Adrenal gland (tissue), 12 donors: ENCODE results near the gene SLC2A13. TPM values are rescaled to one million over a fixed set of nuclear protein-coding genes. Genes with fewer than 3 reads are reported as not detected.

Source experiments
- DNase-seq, 7 donors: peaks; one replicate each; pipeline ENCODE4 v3.0.0-alpha.2; 2019 to 2020
- H3K27ac ChIP-seq, 5 donors: fragments of 200-600 bp; sonication (generic) in 4 of 5; 1 replicate in 3 of 5; 2 replicates in 2 of 5; pipeline versions ENCODE4 v1.5.1 to v1.8.0; 2016 to 2020; ENCODE audit warnings: mild to moderate bottlenecking in 1 of 5
- H3K27me3 ChIP-seq: fragments of 200-600 bp; 2 replicates; pipeline ENCODE4 v1.8.0; 2021
- H3K36me3 ChIP-seq, 2 donors: fragments of 200-600 bp; replicated peaks in 1 of 2; 1 replicate in 1 of 2; 2 replicates in 1 of 2; pipeline versions ENCODE4 v1.5.1 to v1.8.0; 2018 to 2022
- H3K4me1 ChIP-seq, 2 donors: fragments of 200-600 bp; replicated peaks in 1 of 2; 1 replicate in 1 of 2; 2 replicates in 1 of 2; pipeline versions ENCODE4 v1.5.1 to v1.8.0; 2018 to 2021
- H3K4me3 ChIP-seq, 4 donors: fragments of 200-600 bp; sonication (generic) in 3 of 4; one replicate each; pipeline ENCODE4 v1.5.1; 2016 to 2018
- H3K9me3 ChIP-seq, 3 donors: fragments of 200-600 bp; sonication (generic) in 1 of 3; replicated peaks in 1 of 3; 1 replicate in 2 of 3; 2 replicates in 1 of 3; pipeline versions ENCODE4 v1.5.1 to v1.8.0; 2016 to 2021
- CTCF ChIP-seq, 6 experiments: fragments of 450-650 bp in 4 of 6; fragments of 200-600 bp in 2 of 6; sonication (generic) in 1 of 6; IDR thresholded peaks; 1 replicate in 5 of 6; 2 replicates in 1 of 6; pipeline versions ENCODE4 v1.5.1 to v1.8.0; 2016 to 2021; ENCODE audit warnings: antibody characterized with exemption in 6 of 6, mild to moderate bottlenecking in 2 of 6, moderate library complexity in 1 of 6
- POLR2A ChIP-seq, 2 donors: fragments of 450-650 bp; IDR thresholded peaks; one replicate each; pipeline ENCODE4 v1.6.1; 2017; ENCODE audit warnings: antibody characterized with exemption in 2 of 2, mild to moderate bottlenecking in 2 of 2, moderate library complexity in 1 of 2
- WGBS, 4 donors: extraction: QIAGEN DNeasy Blood & Tissue Kit in 2 of 4; methylation state at CpG; one replicate each; pipeline versions ENCODE4 v1.1.5 to v1.1.7; 2013 to 2017; 5-methylcytosine and 5-hydroxymethylcytosine counted together
- intact Hi-C, 2 donors: fragments of 100-400 bp; cut with DNase I; formaldehyde crosslinking; loops; one replicate each; pipeline versions ENCODE4 v1.14.1 to v1.15.0; 2022 to 2023
- polyA plus RNA-seq, 3 donors: library from polyadenylated mRNA; stranded (reverse); fragments of 200-250 nt in 2 of 3; fragments of 350-450 nt in 1 of 3; fragmentation: Illumina TruSeq in 1 of 3; extraction: RNeasy Lipid Tissue Mini Kit (QIAGEN cat#74804) in 1 of 3; gene quantifications; one replicate each; pipeline ENCODE4 v1.2.3, GENCODE V29; 2013 to 2014
- total RNA-seq, 9 donors: library from RNA; depleted of rRNA in 4 of 9; stranded (reverse); fragments of >200 nt in 4 of 9; fragments of 120-200 nt in 1 of 9; fragmentation: NEBNext Ultra II Directional in 1 of 9; extraction: Animal tissue kit (Norgen Biotek cat#: 25700) in 1 of 9; gene quantifications; one replicate each; pipeline versions ENCODE4 v1.1.0 to v1.2.4, GENCODE V29; 2013 to 2023
- donor health status: healthy with polysubstance abuse.
- donor health status: Bipolar disorder and iron deficiency.
- donor health status: DM: yes; HTN: yes; CAD: no.
- donor health status: DM: no; HTN: no; CAD: no.
- donor health status: DM: no; HTN: no; CAD: no.
- donor health status: DM: yes; HTN: yes; CAD: no.

Gene SLC2A13
- total and polyA plus RNA-seq, 12 donors: 3.5 to 49.1 (median 27.0) TPM

- H3K4me3 ChIP-seq: no peak overlapping the region
- DNase-seq: no peak
- intact Hi-C loops: no loop called here
- no peaks in the 10 kb centered on the region for H3K36me3 ChIP-seq
- peaks cover 0 to 7% (median 0%) of the 10 kb centered on the region in 3 donors for H3K9me3 ChIP-seq
- H3K27me3 ChIP-seq: no peaks in the 10 kb centered on the region
- 55 to 62% (median 56%) methylated on average over 2 of the region's 2 CpGs for WGBS, 4 donors
- peaks cover 0 to 7% of the 10 kb centered on the region in 2 donors for H3K4me1 ChIP-seq
- no peak for TF ChIP-seq CTCF (IDR thresholded peaks at IDR 0.05)
- TF ChIP-seq POLR2A (IDR thresholded peaks at IDR 0.05): no peak
- H3K27ac ChIP-seq: no peak overlapping the region
Observed at GRCh38 chr12:39883411-39883810, 222.5 kb downstream of the SLC2A13 start.

- Histone ChIP-seq H3K4me3 (no peak overlapping the region), H3K4me1 (peaks cover 0 to 9% of the 10 kb centered on the region in 2 donors), H3K27me3 (no peaks in the 10 kb centered on the region), H3K27ac (no peak overlapping the region), H3K36me3 (no peaks in the 10 kb centered on the region), H3K9me3 (peaks cover 0 to 10% (median 0%) of the 10 kb centered on the region in 3 donors)
- intact Hi-C loops: no loop called here
- no peak for DNase-seq
- TF ChIP-seq POLR2A (IDR thresholded peaks at IDR 0.05) (no peak), CTCF (IDR thresholded peaks at IDR 0.05) (no peak)
Observed at GRCh38 chr12:39878753-39879152, 227.1 kb downstream of the SLC2A13 start.

GRCh38 chr12:39875721-39876120, 230.2 kb downstream of the SLC2A13 start:
- no peak for DNase-seq
- Histone ChIP-seq H3K4me3 (no peak overlapping the region), H3K27me3 (no peaks in the 10 kb centered on the region), H3K36me3 (no peaks in the 10 kb centered on the region), H3K4me1 (peaks cover 0 to 9% of the 10 kb centered on the region in 2 donors), H3K27ac (no peak overlapping the region), H3K9me3 (peaks cover 0 to 10% (median 0%) of the 10 kb centered on the region in 3 donors)
- intact Hi-C loops: no loop called here
- TF ChIP-seq POLR2A (IDR thresholded peaks at IDR 0.05): no peak
- TF ChIP-seq CTCF (IDR thresholded peaks at IDR 0.05): no peak

- no peak for TF ChIP-seq CTCF (IDR thresholded peaks at IDR 0.05)
- TF ChIP-seq POLR2A (IDR thresholded peaks at IDR 0.05): no peak
- H3K27me3 ChIP-seq: no peaks in the 10 kb centered on the region
- H3K4me1 ChIP-seq: peaks cover 0 to 9% of the 10 kb centered on the region in 2 donors
- H3K36me3 ChIP-seq: no peaks in the 10 kb centered on the region
- no peak overlapping the region for H3K4me3 ChIP-seq
- intact Hi-C loops: no loop called here
- H3K9me3 ChIP-seq: peaks cover 0 to 10% (median 0%) of the 10 kb centered on the region in 3 donors
- no peak for DNase-seq
- 53 to 73% (median 65%) methylated on average over 2 of the region's 2 CpGs for WGBS, 4 donors
- no peak overlapping the region for H3K27ac ChIP-seq
Observed at GRCh38 chr12:39874785-39875184, 231.1 kb downstream of the SLC2A13 start.
